ENCODE results near the gene REV3L. TPM values are rescaled to one million over a fixed set of nuclear protein-coding genes. Genes with fewer than 3 reads are reported as not detected.

The REV3L gene
- total RNA-seq, 5 donors from 2014 or later (not counting 1 experiment from before 2014, with no cell fraction given), result 18.0 to 27.6 (median 22.1) TPM

DNA sequence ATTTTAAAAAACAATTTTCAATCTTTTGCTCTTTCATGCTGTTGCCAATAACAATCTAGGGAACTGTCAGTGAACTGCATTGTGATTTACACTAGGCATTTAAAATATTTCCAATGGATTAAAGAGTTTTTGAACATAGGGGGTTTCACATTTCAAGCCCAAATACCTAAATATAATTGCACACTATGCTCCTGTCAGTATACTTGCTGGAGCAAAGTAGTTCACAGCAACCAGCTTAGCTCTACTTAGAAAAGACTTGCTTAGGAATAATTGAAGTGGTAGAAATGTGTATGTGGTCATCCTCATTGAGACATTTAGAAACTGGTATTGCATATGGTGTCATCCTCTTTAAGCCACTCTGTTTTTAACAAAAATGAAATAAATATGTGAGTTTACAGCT is 41.7 kb upstream of the REV3L start:
- H3K27ac Mint-ChIP-seq, result no peak overlapping the region

DNA sequence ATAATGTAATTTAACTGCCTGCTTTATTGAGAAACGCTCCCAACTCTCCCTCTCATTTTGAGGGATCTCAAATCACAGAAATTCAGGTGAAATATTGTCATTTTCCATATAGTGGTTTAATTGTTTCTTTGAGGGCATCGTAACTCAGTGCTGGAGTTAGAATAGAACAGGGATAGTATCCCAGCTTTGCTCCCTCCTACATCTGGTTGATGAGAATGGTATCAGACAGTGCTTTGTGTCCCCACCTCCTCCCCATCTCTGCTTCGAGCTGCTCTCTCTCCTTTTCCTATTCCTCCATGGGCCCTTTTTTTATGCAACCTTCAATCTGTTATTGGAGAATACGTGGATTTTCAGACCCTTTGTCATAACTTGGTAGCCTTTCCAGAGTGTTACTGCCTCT is 41.2 kb upstream of the REV3L start:
- ChIA-PET POLR2A (no interaction called here), CTCF (interaction anchor here in 1 of 2 donors (1.1 kb wide), 1 partner anchor 15 kb away, joined by 3 read pairs; no protein-coding TSS in a partner anchor)
- Histone ChIP-seq H3K4me1 (ENCODE audit: control insufficient read depth in 1 of 2, extremely low read depth in 1 of 2, insufficient read depth in 2 of 2, low read length in 2 of 2) (peaks cover 4 to 12% of the 10 kb centered on the region in 2 experiments), H3K4me3 (ENCODE audit: control insufficient read depth in 1 of 2, extremely low read depth in 1 of 2, low read length in 1 of 2) (no peak overlapping the region), H3K9me3 (no peaks in the 10 kb centered on the region), H3K27ac (ENCODE audit: low read length) (no peak overlapping the region), H3K36me3 (ENCODE audit: control insufficient read depth in 2 of 2, extremely low read depth in 1 of 2, insufficient read depth in 1 of 2, low read length in 1 of 2) (no peaks in the 10 kb centered on the region), H3K27me3 (replicated peaks in 1 of 2; ENCODE audit: control insufficient read depth in 2 of 2, extremely low read depth in 1 of 2, insufficient read depth in 2 of 2, low read length in 1 of 2) (no peaks in the 10 kb centered on the region)
- Mint-ChIP-seq H3K9me3 (no peaks in the 10 kb centered on the region), H3K27ac (no peak overlapping the region), H3K27me3 (no peaks in the 10 kb centered on the region), H3K4me1 (peaks cover 18 to 23% (median 22%) of the 10 kb centered on the region in 3 donors), H3K4me3 (no peak overlapping the region), H3K36me3 (peaks cover 6% of the 10 kb centered on the region)
- WGBS (ENCODE audit: insufficient coverage), result no CpG with 5 or more reads among the region's 4 CpGs
- ATAC-seq (replicated peaks in 1 of 4) (no peak), DNase-seq (no peak)

More for the DNA sequence above, 41.7 kb upstream of the REV3L start:
- CTCF ChIA-PET, result interaction anchor here (0.6 to 1.1 kb wide), 4 partner anchors 16 to 435 kb away, joined by 3 read pairs; no protein-coding TSS in a partner anchor
- Histone ChIP-seq H3K9me3 (no peaks in the 10 kb centered on the region), H3K27me3 (replicated peaks in 1 of 2; ENCODE audit: control insufficient read depth in 2 of 2, extremely low read depth in 1 of 2, insufficient read depth in 2 of 2, low read length in 1 of 2) (no peaks in the 10 kb centered on the region), H3K4me3 (ENCODE audit: control insufficient read depth in 1 of 2, extremely low read depth in 1 of 2, low read length in 1 of 2) (no peak overlapping the region), H3K4me1 (ENCODE audit: control insufficient read depth in 1 of 2, extremely low read depth in 1 of 2, insufficient read depth in 2 of 2, low read length in 2 of 2) (peaks cover 4 to 12% of the 10 kb centered on the region in 2 experiments), H3K27ac (ENCODE audit: low read length) (no peak overlapping the region), H3K36me3 (ENCODE audit: control insufficient read depth in 2 of 2, extremely low read depth in 1 of 2, insufficient read depth in 1 of 2, low read length in 1 of 2) (no peaks in the 10 kb centered on the region)
- POLR2A ChIA-PET, result interaction anchor here (0.6 kb wide), 2 partner anchors 16 to 883 kb away, joined by 3 read pairs; no protein-coding TSS in a partner anchor
- DNase-seq, result no peak
- ATAC-seq (replicated peaks in 1 of 4), result no peak
- Mint-ChIP-seq H3K4me1 (peaks cover 18 to 26% (median 22%) of the 10 kb centered on the region in 3 donors), H3K36me3 (peaks cover 6% of the 10 kb centered on the region), H3K4me3 (no peak overlapping the region), H3K9me3 (peaks cover 0 to under 1% (median 0%) of the 10 kb centered on the region in 3 donors), H3K27me3 (no peaks in the 10 kb centered on the region)

DNA sequence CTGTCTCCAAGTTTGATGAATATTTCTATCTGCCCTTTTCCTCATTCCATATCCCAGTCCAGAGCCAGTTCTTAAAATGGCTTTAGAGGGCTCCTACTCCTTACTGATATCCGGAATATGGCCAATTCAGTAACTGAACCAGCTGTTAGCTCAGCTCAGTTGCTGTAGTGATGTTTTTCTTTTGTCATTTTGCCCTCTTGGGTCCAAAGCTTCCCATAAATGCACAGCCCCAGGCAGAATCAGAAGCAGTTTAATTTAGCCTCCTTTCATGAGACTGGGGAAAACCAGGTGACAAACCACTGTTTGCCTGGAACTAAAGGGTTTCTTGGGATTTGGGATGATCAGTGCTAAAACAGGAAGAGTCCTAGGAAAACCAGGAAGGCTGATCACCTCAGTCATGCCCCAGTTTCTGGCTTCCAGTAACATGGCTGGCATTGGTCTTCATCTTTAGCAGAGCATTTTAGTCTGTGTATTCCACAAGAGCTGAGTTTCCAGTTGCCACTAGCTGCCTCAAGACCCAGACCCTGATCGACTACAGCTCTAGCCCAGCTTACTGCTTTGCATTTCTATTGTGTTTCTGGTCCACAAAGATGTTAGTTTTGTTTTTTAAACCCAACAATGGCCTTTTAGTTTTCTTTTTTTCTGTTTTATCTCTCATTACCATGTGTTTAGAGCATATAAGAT is 40.6 kb upstream of the REV3L start:
- no peaks in the 10 kb centered on the region for H3K9me3 ChIP-seq
- no peak overlapping the region for H3K4me3 ChIP-seq (ENCODE audit: control insufficient read depth in 1 of 2, extremely low read depth in 1 of 2, low read length in 1 of 2)
- no peak overlapping the region for H3K27ac ChIP-seq (ENCODE audit: low read length)
- H3K27ac Mint-ChIP-seq, result no peak overlapping the region
- peaks cover 3% of the 10 kb centered on the region for H3K36me3 Mint-ChIP-seq
- H3K4me3 Mint-ChIP-seq, result no peak overlapping the region
- H3K27me3 Mint-ChIP-seq, result no peaks in the 10 kb centered on the region
- H3K4me1 Mint-ChIP-seq, result peaks cover 17 to 22% (median 19%) of the 10 kb centered on the region in 3 donors
- H3K36me3 ChIP-seq (ENCODE audit: control insufficient read depth in 2 of 2, extremely low read depth in 1 of 2, insufficient read depth in 1 of 2, low read length in 1 of 2), result no peaks in the 10 kb centered on the region
- H3K27me3 ChIP-seq (replicated peaks in 1 of 2; ENCODE audit: control insufficient read depth in 2 of 2, extremely low read depth in 1 of 2, insufficient read depth in 2 of 2, low read length in 1 of 2), result no peaks in the 10 kb centered on the region
- no peaks in the 10 kb centered on the region for H3K9me3 Mint-ChIP-seq
- DNase-seq, result no peak
- CTCF ChIA-PET, result no interaction called here
- POLR2A ChIA-PET, result no interaction called here
- no peak for ATAC-seq (replicated peaks in 1 of 4)
- H3K4me1 ChIP-seq (ENCODE audit: control insufficient read depth in 1 of 2, extremely low read depth in 1 of 2, insufficient read depth in 2 of 2, low read length in 2 of 2), result peaks cover 4 to 12% of the 10 kb centered on the region in 2 experiments
- 100% methylated on average over 1 of the region's 2 CpGs for WGBS (ENCODE audit: insufficient coverage)

DNA sequence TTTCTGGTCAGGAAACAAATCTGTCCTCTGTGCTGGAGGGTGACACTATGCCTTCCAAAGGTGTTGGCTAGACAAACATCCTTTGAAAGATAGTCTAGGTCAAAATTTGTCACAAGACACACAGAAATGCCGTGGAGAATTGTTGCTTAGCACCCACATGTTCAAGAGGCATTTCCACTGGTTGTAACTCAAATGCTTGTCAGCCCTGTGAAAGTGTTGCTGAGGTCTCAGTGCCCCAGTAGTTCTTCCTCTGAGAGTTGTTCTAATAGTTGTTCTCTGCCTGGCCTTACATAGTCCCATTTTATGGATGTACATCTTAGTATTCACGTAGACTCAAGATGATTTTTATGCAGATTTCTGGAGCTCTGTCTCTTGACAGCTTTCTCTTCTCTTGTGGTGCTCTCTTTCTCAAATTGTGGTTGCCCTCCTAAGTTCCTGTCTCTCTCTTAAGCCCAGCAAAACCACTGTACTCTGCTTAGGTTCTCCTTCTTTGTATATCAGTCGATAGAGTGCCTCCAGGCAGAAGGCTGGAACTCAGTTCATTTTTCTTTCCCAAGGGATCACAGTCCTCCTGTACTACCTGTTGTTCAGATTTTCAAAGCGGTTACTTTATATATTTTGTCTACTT is 39.5 kb upstream of the REV3L start:
- peaks cover 4 to 12% of the 10 kb centered on the region in 2 experiments for H3K4me1 ChIP-seq (ENCODE audit: control insufficient read depth in 1 of 2, extremely low read depth in 1 of 2, insufficient read depth in 2 of 2, low read length in 2 of 2)
- peak in 1 of 35 experiments; percentile 24 for DNase-seq
- H3K9me3 ChIP-seq, result no peaks in the 10 kb centered on the region
- H3K9me3 Mint-ChIP-seq, result no peaks in the 10 kb centered on the region
- WGBS (ENCODE audit: insufficient coverage), result 18% methylated on average over 3 of the region's 4 CpGs
- H3K27me3 Mint-ChIP-seq, result no peaks in the 10 kb centered on the region
- H3K36me3 ChIP-seq (ENCODE audit: control insufficient read depth in 2 of 2, extremely low read depth in 1 of 2, insufficient read depth in 1 of 2, low read length in 1 of 2), result no peaks in the 10 kb centered on the region
- ATAC-seq (replicated peaks in 1 of 4), result peak; percentile 55 to 73 (median 68)
- H3K27ac ChIP-seq (ENCODE audit: low read length), result peak overlapping the region; percentile 22
- ChIA-PET POLR2A (no interaction called here), CTCF (no interaction called here)
- peaks cover 16 to 24% (median 22%) of the 10 kb centered on the region in 3 donors for H3K4me1 Mint-ChIP-seq
- no peaks in the 10 kb centered on the region for H3K27me3 ChIP-seq (replicated peaks in 1 of 2; ENCODE audit: control insufficient read depth in 2 of 2, extremely low read depth in 1 of 2, insufficient read depth in 2 of 2, low read length in 1 of 2)
- peak overlapping the region; percentile 24 to 64 for H3K27ac Mint-ChIP-seq
- H3K36me3 Mint-ChIP-seq, result peaks cover 3% of the 10 kb centered on the region
- peak overlapping the region in 1 of 3 donors; percentile 7 for H3K4me3 Mint-ChIP-seq
- no peak overlapping the region for H3K4me3 ChIP-seq (ENCODE audit: control insufficient read depth in 1 of 2, extremely low read depth in 1 of 2, low read length in 1 of 2)

DNA sequence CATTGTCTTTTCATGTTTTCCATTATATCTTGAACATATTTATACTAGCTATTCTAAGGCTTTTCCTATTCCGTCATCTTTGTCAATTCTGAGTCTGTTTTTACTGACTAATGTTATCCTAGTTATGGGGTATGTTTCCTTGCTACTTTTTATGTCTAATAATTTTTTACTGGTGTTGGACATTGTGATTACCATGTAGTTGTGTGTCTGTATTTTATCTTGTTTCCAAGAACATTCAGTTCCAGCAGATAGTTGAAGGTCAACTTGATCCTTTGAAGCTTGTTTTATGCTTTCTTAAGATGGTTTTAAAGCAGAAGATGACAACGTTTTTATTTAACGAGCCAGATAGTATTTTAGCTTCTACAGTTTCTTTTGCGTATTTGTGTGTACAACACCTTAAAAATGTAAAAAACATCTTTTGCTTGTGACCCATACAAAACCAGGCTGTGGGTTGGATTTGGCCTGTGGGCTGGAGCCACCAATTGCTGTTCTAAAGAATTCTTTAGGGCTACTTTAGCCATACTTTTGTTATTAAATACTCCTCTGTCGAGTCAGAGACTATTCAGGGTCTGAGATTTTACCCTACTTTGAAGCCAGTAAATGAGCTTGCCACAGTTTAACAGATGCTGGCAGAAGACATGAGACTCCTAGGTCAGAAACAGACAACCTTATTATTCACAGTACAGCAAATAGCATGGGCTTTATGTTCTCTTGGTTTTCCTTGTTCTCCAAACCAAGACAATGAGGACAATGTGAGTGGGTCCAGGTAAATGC is 38.7 kb upstream of the REV3L start:
- Mint-ChIP-seq H3K4me1 (peaks cover 16 to 24% (median 22%) of the 10 kb centered on the region in 3 donors), H3K36me3 (peaks cover 3% of the 10 kb centered on the region), H3K27me3 (no peaks in the 10 kb centered on the region), H3K9me3 (no peaks in the 10 kb centered on the region), H3K4me3 (no peak overlapping the region), H3K27ac (no peak overlapping the region)
- no peak for ATAC-seq (replicated peaks in 1 of 4)
- H3K9me3 ChIP-seq, result no peaks in the 10 kb centered on the region
- no peaks in the 10 kb centered on the region for H3K27me3 ChIP-seq (replicated peaks in 1 of 2; ENCODE audit: control insufficient read depth in 2 of 2, extremely low read depth in 1 of 2, insufficient read depth in 2 of 2, low read length in 1 of 2)
- CTCF ChIA-PET, result no interaction called here
- no peak overlapping the region for H3K4me3 ChIP-seq (ENCODE audit: control insufficient read depth in 1 of 2, extremely low read depth in 1 of 2, low read length in 1 of 2)
- H3K36me3 ChIP-seq (ENCODE audit: control insufficient read depth in 2 of 2, extremely low read depth in 1 of 2, insufficient read depth in 1 of 2, low read length in 1 of 2), result no peaks in the 10 kb centered on the region
- no CpG with 5 or more reads among the region's 5 CpGs for WGBS (ENCODE audit: insufficient coverage)
- peaks cover 4 to 12% of the 10 kb centered on the region in 2 experiments for H3K4me1 ChIP-seq (ENCODE audit: control insufficient read depth in 1 of 2, extremely low read depth in 1 of 2, insufficient read depth in 2 of 2, low read length in 2 of 2)
- no peak overlapping the region for H3K27ac ChIP-seq (ENCODE audit: low read length)
- DNase-seq, result no peak
- POLR2A ChIA-PET, result interaction anchor here in 1 of 2 donors (1.1 kb wide), 1 partner anchor 57 kb away, joined by 3 read pairs; no protein-coding TSS in a partner anchor

DNA sequence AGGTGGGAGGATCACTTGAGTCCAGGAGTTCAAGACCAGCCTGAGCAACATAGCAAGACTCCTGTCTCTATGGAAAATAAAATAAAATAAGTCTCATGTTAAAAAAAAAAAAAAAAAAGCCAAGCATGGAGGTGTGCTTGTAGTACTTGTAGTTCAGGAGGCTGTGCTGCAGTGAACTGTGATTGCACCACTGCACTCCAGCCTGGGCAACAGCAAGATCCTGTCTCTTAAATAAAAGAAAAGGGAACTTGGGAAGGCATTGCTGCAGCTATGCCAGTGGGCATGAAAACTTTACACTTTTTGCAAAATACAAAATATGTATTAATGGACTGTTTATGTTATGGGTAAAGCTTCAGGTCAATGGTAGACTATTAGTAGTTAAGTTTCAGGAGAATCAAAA is 37.5 kb upstream of the REV3L start:
- Mint-ChIP-seq H3K4me3 (no peak overlapping the region), H3K27me3 (no peaks in the 10 kb centered on the region), H3K27ac (no peak overlapping the region), H3K4me1 (peaks cover 16 to 24% (median 22%) of the 10 kb centered on the region in 3 donors), H3K9me3 (no peaks in the 10 kb centered on the region), H3K36me3 (peaks cover 3% of the 10 kb centered on the region)
- no peak overlapping the region for H3K4me3 ChIP-seq (ENCODE audit: control insufficient read depth in 1 of 2, extremely low read depth in 1 of 2, low read length in 1 of 2)
- no peak for ATAC-seq (replicated peaks in 1 of 4)
- no peak for DNase-seq
- peaks cover 4 to 12% of the 10 kb centered on the region in 2 experiments for H3K4me1 ChIP-seq (ENCODE audit: control insufficient read depth in 1 of 2, extremely low read depth in 1 of 2, insufficient read depth in 2 of 2, low read length in 2 of 2)
- no peaks in the 10 kb centered on the region for H3K36me3 ChIP-seq (ENCODE audit: control insufficient read depth in 2 of 2, extremely low read depth in 1 of 2, insufficient read depth in 1 of 2, low read length in 1 of 2)
- POLR2A ChIA-PET, result interaction anchor here in 1 of 2 donors (1.1 kb wide), 1 partner anchor 56 kb away, joined by 3 read pairs; no protein-coding TSS in a partner anchor
- no peak overlapping the region for H3K27ac ChIP-seq (ENCODE audit: low read length)
- H3K9me3 ChIP-seq, result no peaks in the 10 kb centered on the region
- CTCF ChIA-PET, result no interaction called here
- H3K27me3 ChIP-seq (replicated peaks in 1 of 2; ENCODE audit: control insufficient read depth in 2 of 2, extremely low read depth in 1 of 2, insufficient read depth in 2 of 2, low read length in 1 of 2), result no peaks in the 10 kb centered on the region

All from T-cell (primary cell).